IMR-90 (cell line): ENCODE measurements around the gene GNG12. TPM values are rescaled to one million over a fixed set of nuclear protein-coding genes. Genes with fewer than 3 reads are reported as not detected.

Source experiments
- ATAC-seq: fragments of 200-7000 bp; cut with Tn5 transposase; 2 replicates; pipeline ENCODE4 v1.9.1; 2020; ENCODE audit warnings: low read depth, mild to moderate bottlenecking, moderate library complexity
- BruUV-seq: library from RNA; stranded (reverse); fragments of 400-500 nt; replicated peaks from 2 replicates; lab custom pipeline; 2021; lab: Mats Ljungman, UMichigan
- CTCF ChIA-PET: fragments of 300-600 bp; formaldehyde crosslinking; extraction: SDS; loops from one replicate; lab custom pipeline; 2021; ENCODE audit warnings: antibody characterized with exemption; lab: Yijun Ruan, JAX
- POLR2A ChIA-PET: fragments of 300-600 bp; sonication (Branson Sonifier 250); formaldehyde crosslinking; loops from one replicate; lab custom pipeline; 2022; ENCODE audit warnings: antibody characterized with exemption; ENCODE audit not compliant: unreplicated experiment; lab: Charles Lee
- DNase-seq: peaks from one replicate; pipeline ENCODE4 v3.0.0; 2013
- H2AFZ ChIP-seq: replicated peaks from 2 replicates; pipeline ENCODE3; 2013; ENCODE audit warnings: low read length, mild to moderate bottlenecking; ENCODE audit not compliant: poor library complexity
- H2AK5ac ChIP-seq: 2 replicates; pipeline ENCODE4 v1.6.1; 2013; ENCODE audit warnings: low read depth, low read length, inconsistent platforms
- H2AK9ac ChIP-seq: replicated peaks from 2 replicates; pipeline ENCODE3; 2013; ENCODE audit warnings: mild to moderate bottlenecking, low read depth, low read length, moderate library complexity; ENCODE audit not compliant: poor library complexity
- H2BK120ac ChIP-seq: 2 replicates; pipeline ENCODE4 v1.6.1; 2013; ENCODE audit warnings: low read depth, low read length, inconsistent platforms
- H2BK15ac ChIP-seq: 3 replicates; pipeline ENCODE4 v1.6.1; 2013; ENCODE audit warnings: low read depth, low read length, inconsistent platforms
- H2BK20ac ChIP-seq: 2 replicates; pipeline ENCODE4 v1.6.1; 2013; ENCODE audit warnings: low read depth, mild to moderate bottlenecking, inconsistent platforms, low read length, moderate library complexity
- H2BK5ac ChIP-seq: 2 replicates; pipeline ENCODE4 v1.6.1; 2013; ENCODE audit warnings: mild to moderate bottlenecking, low read depth, low read length, inconsistent platforms; ENCODE audit not compliant: poor library complexity, severe bottlenecking
- H3K14ac ChIP-seq: replicated peaks from 2 replicates; pipeline ENCODE4 v1.6.1; 2013; ENCODE audit warnings: low read depth, low read length, inconsistent platforms
- H3K18ac ChIP-seq: 2 replicates; pipeline ENCODE4 v1.6.1; 2013; ENCODE audit warnings: low read depth, low read length, control low read depth
- H3K23ac ChIP-seq: 2 replicates; pipeline ENCODE4 v1.6.1; 2013; ENCODE audit warnings: low read depth, low read length, inconsistent platforms
- H3K27ac ChIP-seq: 2 replicates; pipeline ENCODE4 v1.5.1; 2013; ENCODE audit warnings: mild to moderate bottlenecking, control low read depth, low read length; ENCODE audit not compliant: insufficient read depth
- H3K27me3 ChIP-seq: 2 replicates; pipeline ENCODE4 v1.6.1; 2013; ENCODE audit warnings: low read length; ENCODE audit not compliant: control insufficient read depth, insufficient read depth
- H3K36me3 ChIP-seq: 2 replicates; pipeline ENCODE4 v1.6.1; 2013; ENCODE audit warnings: low read length, mixed read lengths; ENCODE audit not compliant: control insufficient read depth, insufficient read depth
- H3K4ac ChIP-seq: 2 replicates; pipeline ENCODE4 v1.6.1; 2013; ENCODE audit warnings: low read depth, low read length, inconsistent platforms
- H3K4me1 ChIP-seq: 2 replicates; pipeline ENCODE4 v1.6.1; 2013; ENCODE audit warnings: low read length, mixed read lengths; ENCODE audit not compliant: control insufficient read depth, insufficient read depth
- H3K4me2 ChIP-seq: 2 replicates; pipeline ENCODE4 v1.6.1; 2013; ENCODE audit warnings: low read depth, mild to moderate bottlenecking, control low read depth, low read length, moderate library complexity
- H3K4me3 ChIP-seq: 2 replicates; pipeline ENCODE4 v1.5.1; 2013; ENCODE audit warnings: low read depth, mild to moderate bottlenecking, control low read depth, low read length, moderate library complexity; ENCODE audit not compliant: insufficient read depth
- H3K56ac ChIP-seq: 2 replicates; pipeline ENCODE4 v1.6.1; 2013; ENCODE audit warnings: low read length, inconsistent platforms; ENCODE audit not compliant: insufficient read depth; ENCODE audit errors: extremely low read depth
- H3K79me1 ChIP-seq, 2 experiments: 2 replicates each; pipeline ENCODE4 v1.6.1; 2013; ENCODE audit warnings: low read length in 2 of 2, inconsistent platforms in 1 of 2, low read depth in 1 of 2
- H3K9ac ChIP-seq: 2 replicates; pipeline ENCODE4 v1.6.1; 2013; ENCODE audit warnings: low read depth, low read length, control low read depth
- H3K9me1 ChIP-seq: 2 replicates; pipeline ENCODE4 v1.6.1; 2013; ENCODE audit warnings: low read length, inconsistent platforms; ENCODE audit not compliant: insufficient read depth
- H3K9me3 ChIP-seq: 2 replicates; pipeline ENCODE4 v1.6.1; 2013; ENCODE audit warnings: low read length; ENCODE audit not compliant: control insufficient read depth, insufficient read depth
- H4K20me1 ChIP-seq: 2 replicates; pipeline ENCODE4 v1.6.1; 2013; ENCODE audit warnings: low read length, inconsistent platforms; ENCODE audit not compliant: insufficient read depth
- H4K5ac ChIP-seq: 2 replicates; pipeline ENCODE4 v1.6.1; 2013; ENCODE audit warnings: mild to moderate bottlenecking, low read depth, low read length, control low read depth
- H4K8ac ChIP-seq, 2 experiments: 2 replicates each; pipeline ENCODE4 v1.6.1; 2013; ENCODE audit warnings: low read depth in 2 of 2, low read length in 2 of 2, control low read depth in 1 of 2, inconsistent platforms in 1 of 2
- H4K91ac ChIP-seq: 2 replicates; pipeline ENCODE4 v1.6.1; 2013; ENCODE audit warnings: low read depth, low read length, inconsistent platforms; ENCODE audit not compliant: insufficient read depth
- FOS ChIP-seq: fragments of 150-350 bp; IDR thresholded peaks from 2 replicates; pipeline ENCODE4 v1.6.1; 2016; ENCODE audit warnings: low read depth, low read length
- MAZ ChIP-seq: IDR thresholded peaks from 2 replicates; pipeline ENCODE4 v1.6.1; 2012; ENCODE audit warnings: low read depth, mild to moderate bottlenecking, low read length, improper control_type of control experiment, moderate library complexity, borderline replicate concordance
- RAD21 ChIP-seq: IDR thresholded peaks from 2 replicates; pipeline ENCODE4 v1.6.1; 2012; ENCODE audit warnings: low read length, improper control_type of control experiment
- WGBS, 2 experiments: methylation state at CpG; one replicate each; pipeline versions ENCODE4 v1.1.5 to v1.1.7; 2013; ENCODE audit warnings: missing lambda C conversion rate in 2 of 2; ENCODE audit not compliant: insufficient read length in 1 of 2; ENCODE audit errors: extremely low coverage in 2 of 2; 5-methylcytosine and 5-hydroxymethylcytosine counted together
- dilution Hi-C: fragments of 300-500 bp; cut with HindIII; formaldehyde crosslinking; loops from one replicate; pipeline ENCODE4 v1.14.3; 2018; ENCODE audit warnings: low sequenced_read_pairs; ENCODE audit not compliant: unreplicated experiment
- in situ Hi-C: fragments of 300-500 bp; cut with MboI; formaldehyde crosslinking; loops from 3 replicates; pipeline ENCODE4 v1.14.3; 2019; ENCODE audit warnings: low sequenced_read_pairs, inconsistent platforms, mixed read lengths
- intact Hi-C: fragments of 100-400 bp; cut with micrococcal nuclease; formaldehyde crosslinking; loops from 2 replicates; pipeline ENCODE4 v1.10.0; 2022
- polyA plus RNA-seq, 3 experiments: library from polyadenylated mRNA; depleted of rRNA; stranded (reverse); fragments of >200 nt; gene quantifications; 2 replicates each; pipeline ENCODE4 v1.2.3, GENCODE V29; 2012; ENCODE audit warnings: low replicate concordance in 1 of 3
- total RNA-seq: library from RNA; depleted of rRNA; stranded (reverse); fragments of >200 nt; gene quantifications from 2 replicates; pipeline ENCODE4 v1.2.3, GENCODE V29; 2012

GNG12 gene
- total and polyA plus RNA-seq, 2 of the 4 experiments (the other 2 are of a cell fraction): 92.3 to 132 TPM

GRCh38 chr1:67850611-67851075 lies 17.4 kb upstream of the GNG12 start:
- Histone ChIP-seq H3K23ac (no peak overlapping the region), H3K56ac (no peak overlapping the region), H3K9me1 (peaks cover 8% of the 10 kb centered on the region), H3K4me1 (peaks cover 6% of the 10 kb centered on the region), H3K4me2 (no peak overlapping the region), H3K9ac (no peak overlapping the region), H3K27me3 (no peaks in the 10 kb centered on the region), H2AK5ac (no peak overlapping the region), H4K20me1 (no peaks in the 10 kb centered on the region), H4K8ac (no peak overlapping the region), H4K5ac (no peak overlapping the region), H2BK120ac (no peak overlapping the region), H2AK9ac (no peak overlapping the region), H3K4me3 (no peak overlapping the region), H3K18ac (no peak overlapping the region), H4K91ac (no peak overlapping the region), H3K36me3 (no peaks in the 10 kb centered on the region), H3K9me3 (no peaks in the 10 kb centered on the region), H3K14ac (no peak overlapping the region), H2AFZ (no peak overlapping the region), H2BK15ac (0 out of 3 replicates have a peak overlapping the region, but pooled peaks have one; percentile 26), H3K79me1 (0 out of 4 replicates have a peak, but pooled peaks cover 0 to 3% of the 10 kb centered on the region in 2 experiments), H2BK5ac (peak overlapping the region; percentile 25), H3K27ac (no peak overlapping the region), H3K4ac (no peak overlapping the region), H2BK20ac (no peak overlapping the region)
- peak; percentile 51 for ATAC-seq
- intact Hi-C loops: loop anchor here (1.0 to 5.0 kb wide), 5 partner anchors 84 to 1887 kb away; no protein-coding TSS in a partner anchor
- peak; percentile 92 for DNase-seq
- dilution Hi-C loops: no loop called here
- in situ Hi-C loops: loop anchor here (5.0 to 10.0 kb wide), 3 partner anchors 154 to 494 kb away; no protein-coding TSS in a partner anchor
- ChIA-PET CTCF (interaction anchor here (0.7 to 2.2 kb wide), 7 partner anchors 9 to 318 kb away, joined by 3 to 8 read pairs (median 4); no protein-coding TSS in a partner anchor), POLR2A (no interaction called here)
- WGBS, 2 experiments: no CpG with 5 or more reads among the region's 1 CpG
- no TSS peak for BruUV-seq
- TF ChIP-seq FOS (peak; percentile 63), RAD21 (0 out of 2 replicates have a peak, but pooled peaks have one; percentile 16), MAZ (no peak)
